AG09309 (cell line): ENCODE measurements around the gene RGS3.
A peak's percentile ranks its signal among the peaks of the same experiment; 100 is the strongest.

Experiments
- DNase-seq: peaks from one replicate; pipeline ENCODE4 v3.0.0-alpha.2; 2010; ENCODE audit warnings: low read depth
- H3K4me3 ChIP-seq: 2 replicates; pipeline ENCODE4 v1.5.1; 2011; ENCODE audit warnings: mild to moderate bottlenecking, low read depth, low read length, moderate library complexity; ENCODE audit not compliant: control insufficient read depth
- CTCF ChIP-seq: IDR thresholded peaks from 2 replicates; pipeline ENCODE4 v1.5.1; 2011; ENCODE audit warnings: mild to moderate bottlenecking, low read depth, low read length, inconsistent platforms; ENCODE audit not compliant: insufficient read depth, control insufficient read depth; ENCODE audit errors: missing control alignments

RGS3 gene

GRCh38 chr9:113597390-113598241 is 134.1 kb downstream of the RGS3 start:
- no peak for DNase-seq
- TF ChIP-seq CTCF = peak; percentile 23
- H3K4me3 ChIP-seq = peak overlapping the region; percentile 23

GRCh38 chr9:113598451-113598850 is 134.9 kb downstream of the RGS3 start:
- H3K4me3 ChIP-seq = no peak overlapping the region
- DNase-seq = no peak
- TF ChIP-seq CTCF = no peak

- no peak for TF ChIP-seq CTCF
- DNase-seq = no peak
- H3K4me3 ChIP-seq = no peak overlapping the region
These were observed 135.4 kb downstream of the RGS3 start for GRCh38 chr9:113598883-113599282.

GRCh38 chr9:113599646-113600022 is 136.1 kb downstream of the RGS3 start:
- DNase-seq = no peak
- TF ChIP-seq CTCF = no peak
- no peak overlapping the region for H3K4me3 ChIP-seq

- TF ChIP-seq CTCF = no peak
- no peak for DNase-seq
- no peak overlapping the region for H3K4me3 ChIP-seq
These were observed 136.7 kb downstream of the RGS3 start for GRCh38 chr9:113600023-113600823.

- DNase-seq = no peak
- no peak for TF ChIP-seq CTCF
- H3K4me3 ChIP-seq = no peak overlapping the region
These were observed 137.5 kb downstream of the RGS3 start for GRCh38 chr9:113600871-113601614.
